H1 (cell line): ENCODE results near the gene OR9I1. TPM values are rescaled to one million over a fixed set of nuclear protein-coding genes. Genes with fewer than 3 reads are reported as not detected.

Source experiments
- CTCF ChIA-PET: fragments of 300-600 bp; sonication (Branson Sonifier 250); formaldehyde crosslinking; loops from one replicate; lab custom pipeline; 2021; ENCODE audit not compliant: partially characterized antibody; lab: Charles Lee
- POLR2A ChIA-PET: fragments of 300-600 bp; sonication (Branson Sonifier 250); formaldehyde crosslinking; loops from one replicate; lab custom pipeline; 2021; ENCODE audit warnings: inconsistent platforms; ENCODE audit not compliant: partially characterized antibody; lab: Charles Lee
- DNase-seq, 2 experiments: peaks; one replicate each; pipeline versions ENCODE4 v3.0.0 to v3.0.0-alpha.2; 2010 to 2022; ENCODE audit warnings: low spot score in 2 of 2, low read depth in 1 of 2, mixed read lengths in 1 of 2
- FAIRE-seq: peaks from 2 replicates; lab custom pipeline; 2011; peaks lifted over from hg19 to GRCh38; lab: Jason Lieb, UNC
- H2AFZ ChIP-seq: 2 replicates; pipeline ENCODE4 v1.8.1; 2012; ENCODE audit warnings: low read length, inconsistent platforms
- H2AK5ac ChIP-seq: 2 replicates; pipeline ENCODE4 v1.6.1; 2013; ENCODE audit warnings: low read depth, low read length
- H2BK120ac ChIP-seq: replicated peaks from 2 replicates; pipeline ENCODE3; 2013; ENCODE audit warnings: low read depth, low read length, inconsistent platforms
- H2BK12ac ChIP-seq: 2 replicates; pipeline ENCODE4 v1.6.1; 2013; ENCODE audit warnings: low read depth, low read length
- H2BK15ac ChIP-seq: 2 replicates; pipeline ENCODE4 v1.6.1; 2013; ENCODE audit warnings: low read length
- H2BK20ac ChIP-seq: 2 replicates; pipeline ENCODE4 v1.6.1; 2013; ENCODE audit warnings: low read length
- H2BK5ac ChIP-seq: 2 replicates; pipeline ENCODE4 v1.6.1; 2013; ENCODE audit warnings: low read depth, low read length
- H3K14ac ChIP-seq: 2 replicates; pipeline ENCODE4 v1.6.1; 2013; ENCODE audit warnings: inconsistent platforms; ENCODE audit not compliant: insufficient read length
- H3K18ac ChIP-seq: 2 replicates; pipeline ENCODE4 v1.6.1; 2013; ENCODE audit warnings: low read length; ENCODE audit errors: extremely low read depth
- H3K23ac ChIP-seq: 2 replicates; pipeline ENCODE4 v1.6.1; 2013; ENCODE audit warnings: inconsistent platforms; ENCODE audit not compliant: insufficient read length
- H3K23me2 ChIP-seq: 2 replicates; pipeline ENCODE4 v1.6.1; 2013; ENCODE audit warnings: low read depth, low read length
- H3K27ac ChIP-seq: 2 replicates; pipeline ENCODE4 v1.6.1; 2011; ENCODE audit warnings: low read depth, low read length, inconsistent platforms
- H3K27me3 ChIP-seq, 4 experiments: replicated peaks in 1 of 4; 1 replicate in 1 of 4; 2 replicates in 3 of 4; pipeline versions ENCODE4 v1.6.1 to v1.8.1; 2011 to 2013; ENCODE audit warnings: low read length in 3 of 4, mild to moderate bottlenecking in 3 of 4, inconsistent platforms in 2 of 4, mixed read lengths in 2 of 4, moderate library complexity in 1 of 4; ENCODE audit not compliant: control insufficient read depth in 3 of 4, insufficient read depth in 3 of 4; ENCODE audit errors: extremely low read depth in 1 of 4
- H3K36me3 ChIP-seq, 4 experiments: 2 replicates each; pipeline versions ENCODE4 v1.6.1 to v1.8.1; 2011 to 2013; ENCODE audit warnings: mild to moderate bottlenecking in 4 of 4, low read length in 3 of 4, moderate library complexity in 2 of 4, control low read depth in 1 of 4, inconsistent platforms in 1 of 4; ENCODE audit not compliant: insufficient read depth in 4 of 4, control insufficient read depth in 2 of 4
- H3K4ac ChIP-seq: replicated peaks from 2 replicates; pipeline ENCODE3; 2013; ENCODE audit warnings: low read length, low read depth, mixed read lengths, inconsistent platforms; ENCODE audit not compliant: insufficient read length
- H3K4me1 ChIP-seq, 4 experiments: replicated peaks in 1 of 4; 1 replicate in 1 of 4; 2 replicates in 3 of 4; pipeline versions ENCODE4 v1.6.1 to v1.8.1; 2011 to 2013; ENCODE audit warnings: low read length in 3 of 4, inconsistent platforms in 2 of 4, mixed read lengths in 1 of 4; ENCODE audit not compliant: insufficient read depth in 4 of 4, control insufficient read depth in 3 of 4
- H3K4me2 ChIP-seq, 2 experiments: 2 replicates each; pipeline versions ENCODE4 v1.6.1 to v1.8.1; 2011 to 2013; ENCODE audit warnings: low read depth in 2 of 2, low read length in 2 of 2, control low read depth in 1 of 2, inconsistent platforms in 1 of 2, mild to moderate bottlenecking in 1 of 2; ENCODE audit not compliant: insufficient read depth in 1 of 2
- H3K4me3 ChIP-seq, 4 experiments: fragments of 200-600, 300-600 bp in 1 of 4; sonication (generic), shearing (Covaris generic), sonication (Bioruptor Twin) in 1 of 4; 2 replicates each; pipeline versions ENCODE4 v1.5.1 to v1.8.1; 2011 to 2016; ENCODE audit warnings: low read length in 4 of 4, low read depth in 3 of 4, control low read depth in 2 of 4, inconsistent platforms in 2 of 4, mild to moderate bottlenecking in 2 of 4, mixed read lengths in 1 of 4, moderate library complexity in 1 of 4; ENCODE audit not compliant: insufficient read depth in 2 of 4; ENCODE audit errors: extremely low read depth in 1 of 4
- H3K56ac ChIP-seq: replicated peaks from 2 replicates; pipeline ENCODE3; 2013; ENCODE audit warnings: low read depth, mild to moderate bottlenecking, mixed read lengths, low read length, inconsistent platforms; ENCODE audit not compliant: insufficient read length
- H3K79me1 ChIP-seq: 2 replicates; pipeline ENCODE4 v1.6.1; 2013; ENCODE audit warnings: low read depth, low read length, control low read depth
- H3K79me2 ChIP-seq, 2 experiments: 2 replicates each; pipeline versions ENCODE4 v1.6.1 to v1.8.1; 2012 to 2013; ENCODE audit warnings: low read length in 2 of 2, mild to moderate bottlenecking in 2 of 2, inconsistent platforms in 1 of 2; ENCODE audit not compliant: insufficient read depth in 2 of 2, control insufficient read depth in 1 of 2
- H3K9ac ChIP-seq, 4 experiments: replicated peaks in 1 of 4; 1 replicate in 1 of 4; 2 replicates in 3 of 4; pipeline versions ENCODE4 v1.6.1 to v1.8.1; 2011 to 2013; ENCODE audit warnings: low read depth in 3 of 4, low read length in 3 of 4, control low read depth in 2 of 4, mild to moderate bottlenecking in 2 of 4, moderate library complexity in 2 of 4, inconsistent platforms in 1 of 4; ENCODE audit errors: extremely low read depth in 1 of 4
- H3K9me3 ChIP-seq, 2 experiments: 2 replicates each; pipeline versions ENCODE4 v1.6.1 to v1.8.1; 2012 to 2013; ENCODE audit warnings: mild to moderate bottlenecking in 2 of 2, moderate library complexity in 2 of 2, control low read depth in 1 of 2, inconsistent platforms in 1 of 2, low read depth in 1 of 2, low read length in 1 of 2, mixed read lengths in 1 of 2; ENCODE audit not compliant: insufficient read depth in 2 of 2
- H4K20me1 ChIP-seq, 2 experiments: replicated peaks in 1 of 2; 2 replicates each; pipeline versions ENCODE3 to v1.8.1; 2011 to 2013; ENCODE audit warnings: inconsistent platforms in 2 of 2, low read length in 2 of 2, mild to moderate bottlenecking in 1 of 2; ENCODE audit not compliant: insufficient read depth in 2 of 2, control insufficient read depth in 1 of 2
- H4K5ac ChIP-seq: 2 replicates; pipeline ENCODE4 v1.6.1; 2013; ENCODE audit warnings: low read length, low read depth, mixed read lengths, inconsistent platforms; ENCODE audit not compliant: insufficient read length
- H4K8ac ChIP-seq: 2 replicates; pipeline ENCODE4 v1.8.0; 2013; ENCODE audit warnings: mild to moderate bottlenecking, moderate library complexity, low read length, inconsistent platforms; ENCODE audit not compliant: insufficient read depth; ENCODE audit errors: extremely low read depth
- H4K91ac ChIP-seq: replicated peaks from 2 replicates; pipeline ENCODE3; 2013; ENCODE audit warnings: low read length, mixed read lengths, inconsistent platforms; ENCODE audit not compliant: insufficient read length
- CEBPB ChIP-seq: IDR thresholded peaks from 2 replicates; pipeline ENCODE4 v1.6.1; 2012; ENCODE audit warnings: low read depth, low read length
- E2F6 ChIP-seq: IDR thresholded peaks from 2 replicates; pipeline ENCODE4 v1.6.1; 2012; ENCODE audit warnings: inconsistent platforms
- GTF2F1 ChIP-seq: IDR thresholded peaks from 2 replicates; pipeline ENCODE4 v1.6.1; 2012; ENCODE audit warnings: low read depth, low read length, improper control_type of control experiment, borderline replicate concordance
- RXRA ChIP-seq: IDR thresholded peaks from 2 replicates; pipeline ENCODE4 v1.6.1; 2011; ENCODE audit warnings: low read depth, mild to moderate bottlenecking, low read length, moderate library complexity; ENCODE audit not compliant: insufficient read depth
- WGBS, 2 experiments: shearing (Covaris generic) in 1 of 2; methylation state at CpG; one replicate each; pipeline versions ENCODE4 v1.1.6 to v1.1.7; 2013 to 2015; ENCODE audit warnings: low lambda C conversion rate in 2 of 2, mixed read lengths in 2 of 2, inconsistent platforms in 1 of 2, low coverage in 1 of 2, missing lambda C conversion rate in 1 of 2; ENCODE audit not compliant: insufficient replicate concordance in 2 of 2, insufficient coverage in 1 of 2, insufficient read length in 1 of 2; ENCODE audit errors: extremely low coverage in 1 of 2, missing lambda C conversion rate in 1 of 2; 5-methylcytosine and 5-hydroxymethylcytosine counted together
- polyA plus RNA-seq, 7 experiments: library from polyadenylated mRNA; depleted of rRNA in 3 of 7; stranded (reverse) in 5 of 7; unstranded in 2 of 7; fragments of >200 nt in 5 of 7; fragments of 200-250 nt in 2 of 7; gene quantifications; 1 replicate in 5 of 7; 2 replicates in 1 of 7; 4 replicates in 1 of 7; pipeline versions ENCODE4 v1.2.1 to v1.2.3, GENCODE V29; 2011 to 2013; ENCODE audit warnings: missing spikeins in 2 of 7, mixed read lengths in 2 of 7
- total RNA-seq: library from RNA; stranded (reverse); fragmentation: NEBNext Ultra II Directional; extraction: Animal tissue kit (Norgen Biotek cat#: 25700); gene quantifications from 2 replicates; pipeline ENCODE4 v1.2.1, GENCODE V29; 2021
- TF ChIP-seq, protein P1 (sequence below): IDR thresholded peaks from 2 replicates; pipeline ENCODE4 v1.6.1; 2012; ENCODE audit warnings: inconsistent platforms

Gene OR9I1
- total and polyA plus RNA-seq, 2 of the 8 experiments (the other 6 are each of a cell fraction or from before 2014, with no cell fraction given): not detected

DNA sequence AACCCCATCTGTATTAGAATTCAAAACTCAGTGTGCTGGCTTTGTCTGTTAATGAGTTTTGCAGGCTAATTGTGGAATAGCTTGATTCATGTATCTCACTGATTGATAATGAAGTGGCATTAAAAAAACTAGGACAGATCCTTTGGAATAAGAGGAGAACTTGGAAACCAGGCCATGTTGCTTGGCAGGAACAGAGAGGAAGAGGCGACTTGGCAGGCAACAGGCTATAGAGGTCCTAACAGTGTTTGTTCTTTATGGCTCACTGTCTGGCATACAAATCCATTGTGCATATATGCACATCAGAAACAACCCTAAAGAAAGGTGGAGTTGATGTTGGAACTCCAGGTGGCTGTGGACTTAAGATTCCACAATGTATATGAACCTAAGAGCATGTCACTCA, 17.4 kb upstream of the OR9I1 start:
- no peak overlapping the region for H3K18ac ChIP-seq
- H3K4me2 ChIP-seq: no peak overlapping the region
- H3K36me3 ChIP-seq: no peaks in the 10 kb centered on the region
- H3K23me2 ChIP-seq: no peaks in the 10 kb centered on the region
- H3K27ac ChIP-seq: no peak overlapping the region
- no peak overlapping the region for H2BK5ac ChIP-seq
- H4K91ac ChIP-seq: no peak overlapping the region
- H3K4me3 ChIP-seq: no peak overlapping the region
- FAIRE-seq: no peak
- H3K79me1 ChIP-seq: no peaks in the 10 kb centered on the region
- no peak overlapping the region for H3K14ac ChIP-seq
- CTCF ChIA-PET: no interaction called here
- no peaks in the 10 kb centered on the region for H4K20me1 ChIP-seq
- POLR2A ChIA-PET: no interaction called here
- H3K56ac ChIP-seq: no peak overlapping the region
- H2AK5ac ChIP-seq: no peak overlapping the region
- peaks cover 0 to 3% of the 10 kb centered on the region in 2 experiments; a peak in 2 of 4 replicates for H3K9me3 ChIP-seq
- H4K8ac ChIP-seq: no peak overlapping the region
- H2AFZ ChIP-seq: no peak overlapping the region
- 75% methylated on average over 1 of the region's 1 CpG; no CpG with 5 or more reads in 1 of the 2 experiments for WGBS, 2 experiments
- no peak overlapping the region for H3K23ac ChIP-seq
- no peak overlapping the region for H4K5ac ChIP-seq
- DNase-seq: no peak
- H2BK120ac ChIP-seq: no peak overlapping the region
- H3K4me1 ChIP-seq: no peaks in the 10 kb centered on the region
- H2BK15ac ChIP-seq: no peak overlapping the region
- no peak overlapping the region for H2BK12ac ChIP-seq
- no peaks in the 10 kb centered on the region for H3K79me2 ChIP-seq
- H3K27me3 ChIP-seq: no peaks in the 10 kb centered on the region
- no peak overlapping the region for H3K9ac ChIP-seq
- no peak overlapping the region for H3K4ac ChIP-seq
- no peak overlapping the region for H2BK20ac ChIP-seq
- TF ChIP-seq GTF2F1 (no peak), CEBPB (no peak), RXRA (no peak), E2F6 (no peak)
- TF ChIP-seq, protein P1, sequence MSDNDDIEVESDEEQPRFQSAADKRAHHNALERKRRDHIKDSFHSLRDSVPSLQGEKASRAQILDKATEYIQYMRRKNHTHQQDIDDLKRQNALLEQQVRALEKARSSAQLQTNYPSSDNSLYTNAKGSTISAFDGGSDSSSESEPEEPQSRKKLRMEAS: no peak
